ENCODE measurements around the gene POLR3K. TPM values are rescaled to one million over a fixed set of nuclear protein-coding genes. Genes with fewer than 3 reads are reported as not detected.
"Not testable (repeated sequence)": the region's sequence is repeated elsewhere in the genome, so short reads cannot be mapped to it uniquely, and the experiment has no call there.

Gene POLR3K
- total RNA-seq, 1 donor: 5.6 TPM

DNA sequence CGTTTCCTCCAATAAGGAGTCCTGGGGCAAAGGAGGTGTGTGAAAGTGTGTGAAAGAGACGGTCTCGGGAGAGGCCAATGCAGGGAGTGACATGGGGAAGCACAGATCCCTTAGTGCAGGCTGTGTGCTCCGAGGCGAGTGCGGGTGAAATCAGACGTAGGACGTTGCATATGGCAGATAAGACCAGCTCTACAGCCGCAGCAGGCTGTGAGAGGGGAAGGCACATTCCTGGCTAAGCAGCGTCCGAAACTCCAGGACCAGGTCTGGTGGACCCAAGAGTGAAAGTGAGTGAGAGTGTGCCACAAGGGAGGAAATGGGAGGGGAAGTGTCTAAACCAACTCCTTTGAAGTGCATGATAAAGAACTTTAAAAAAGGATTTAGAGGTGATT is 11.3 kb downstream of the POLR3K start:
- DNase-seq (ENCODE audit: low read depth): no peak
- TF ChIP-seq, protein P1, sequence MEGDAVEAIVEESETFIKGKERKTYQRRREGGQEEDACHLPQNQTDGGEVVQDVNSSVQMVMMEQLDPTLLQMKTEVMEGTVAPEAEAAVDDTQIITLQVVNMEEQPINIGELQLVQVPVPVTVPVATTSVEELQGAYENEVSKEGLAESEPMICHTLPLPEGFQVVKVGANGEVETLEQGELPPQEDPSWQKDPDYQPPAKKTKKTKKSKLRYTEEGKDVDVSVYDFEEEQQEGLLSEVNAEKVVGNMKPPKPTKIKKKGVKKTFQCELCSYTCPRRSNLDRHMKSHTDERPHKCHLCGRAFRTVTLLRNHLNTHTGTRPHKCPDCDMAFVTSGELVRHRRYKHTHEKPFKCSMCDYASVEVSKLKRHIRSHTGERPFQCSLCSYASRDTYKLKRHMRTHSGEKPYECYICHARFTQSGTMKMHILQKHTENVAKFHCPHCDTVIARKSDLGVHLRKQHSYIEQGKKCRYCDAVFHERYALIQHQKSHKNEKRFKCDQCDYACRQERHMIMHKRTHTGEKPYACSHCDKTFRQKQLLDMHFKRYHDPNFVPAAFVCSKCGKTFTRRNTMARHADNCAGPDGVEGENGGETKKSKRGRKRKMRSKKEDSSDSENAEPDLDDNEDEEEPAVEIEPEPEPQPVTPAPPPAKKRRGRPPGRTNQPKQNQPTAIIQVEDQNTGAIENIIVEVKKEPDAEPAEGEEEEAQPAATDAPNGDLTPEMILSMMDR (IDR thresholded peaks at IDR 0.05; ENCODE audit: insufficient read depth, low read depth, low read length): no peak
- no peak overlapping the region for H3K4me3 ChIP-seq (ENCODE audit: low read depth, low read length)

DNA sequence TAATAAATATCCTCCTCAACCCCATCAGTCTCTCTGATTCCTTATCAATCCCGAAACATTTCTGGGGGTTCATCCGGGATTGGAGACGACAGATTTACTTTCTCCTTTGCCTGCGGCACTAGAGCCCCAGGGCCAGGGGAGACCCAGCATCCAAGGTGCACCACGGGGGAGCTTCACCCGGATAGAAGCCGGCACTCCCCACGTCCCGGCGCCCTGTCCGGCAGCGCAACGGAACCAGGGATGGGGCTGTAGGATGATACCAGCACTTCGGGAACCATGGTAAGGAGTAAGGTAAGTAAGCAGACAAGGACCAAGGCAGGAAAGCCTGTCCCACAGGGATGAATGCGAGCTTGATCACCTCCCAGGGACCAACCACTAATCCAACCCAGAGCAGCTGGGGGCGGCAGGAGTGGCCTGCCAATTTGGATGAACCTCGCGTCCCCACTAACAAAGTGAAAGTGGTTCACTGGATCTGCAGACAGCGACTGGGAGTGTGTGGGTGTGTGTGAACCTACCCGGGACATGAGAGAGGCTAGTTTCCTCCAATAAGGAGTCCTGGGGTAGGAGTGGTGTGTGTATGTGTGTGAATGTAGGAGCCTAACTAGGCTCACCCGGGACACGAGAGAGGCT is 11.9 kb downstream of the POLR3K start:
- TF ChIP-seq, protein P1 (IDR thresholded peaks at IDR 0.05; ENCODE audit: insufficient read depth, low read depth, low read length): no peak
- H3K4me3 ChIP-seq (ENCODE audit: low read depth, low read length): no peak overlapping the region
- DNase-seq (ENCODE audit: low read depth): no peak

GRCh38 chr16:38941-39892 is 14.2 kb downstream of the POLR3K start:
- no peak for DNase-seq (ENCODE audit: low read depth)
- H3K4me3 ChIP-seq (ENCODE audit: low read depth, low read length): no peak overlapping the region
- TF ChIP-seq, protein P1 (IDR thresholded peaks at IDR 0.05; ENCODE audit: insufficient read depth, low read depth, low read length): no peak

- not testable (repeated sequence) for H3K4me3 ChIP-seq (ENCODE audit: low read depth, low read length); DNase-seq (ENCODE audit: low read depth)
These were observed 15.2 kb downstream of the POLR3K start for GRCh38 chr16:38206-38605.

DNA sequence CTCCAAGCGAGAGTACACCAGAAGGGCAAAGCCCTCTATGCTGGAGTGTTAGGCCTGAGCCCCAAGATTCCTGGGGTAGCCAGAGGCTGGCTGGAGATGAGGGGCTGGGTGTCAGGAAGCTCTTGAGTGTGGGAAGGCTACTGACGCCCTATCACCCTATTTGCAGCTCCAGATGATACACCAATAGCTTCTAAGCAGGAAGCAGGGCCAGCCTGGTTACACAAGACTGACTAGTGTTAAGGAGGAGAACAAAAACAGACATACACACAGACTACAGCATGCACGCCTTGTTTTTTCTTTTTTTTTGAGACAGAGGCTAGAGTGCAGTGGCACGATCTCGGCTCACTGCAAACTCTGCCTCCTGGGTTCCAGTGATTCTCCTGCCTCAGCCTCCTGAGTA is 15.9 kb downstream of the POLR3K start:
- DNase-seq (ENCODE audit: low read depth): no peak
- no peak overlapping the region for H3K4me3 ChIP-seq (ENCODE audit: low read depth, low read length)
- TF ChIP-seq, protein P1 (IDR thresholded peaks at IDR 0.05; ENCODE audit: insufficient read depth, low read depth, low read length): no peak

GRCh38 chr16:36336-36984 is 16.9 kb downstream of the POLR3K start:
- no peak for DNase-seq (ENCODE audit: low read depth)
- TF ChIP-seq, protein P1 (IDR thresholded peaks at IDR 0.05; ENCODE audit: insufficient read depth, low read depth, low read length): no peak

More at GRCh38 chr16:36336-36984, 16.9 kb downstream of the POLR3K start:
- H3K4me3 ChIP-seq (ENCODE audit: low read depth, low read length): no peak overlapping the region

Measured in fibroblast of villous mesenchyme (primary cell).